T-helper 2 cell treated with Interferon-gamma antibody and Interleukin-4, amounts not matched to agents 100 ng/mL and 5 ng/mL, for 36 hours (primary cell): Measurements from ENCODE around the gene COLQ. TPM values are rescaled to one million over a fixed set of nuclear protein-coding genes. Genes with fewer than 3 reads are reported as not detected.
"Not testable (repeated sequence)": the region's sequence is repeated elsewhere in the genome, so short reads cannot be mapped to it uniquely, and the experiment has no call there.

Source experiments
- intact Hi-C: fragments of 100-400 bp; cut with micrococcal nuclease; formaldehyde crosslinking; loops from one replicate; pipeline ENCODE4 v1.15.1; 2023
- total RNA-seq: library from RNA; stranded (reverse); gene quantifications from 2 replicates; pipeline ENCODE4 v1.2.3, GENCODE V29; 2022

COLQ gene
- total RNA-seq, 1 donor from 2014 or later, result 2.7 TPM

GRCh38 chr3:15456915-15457314, 64.6 kb downstream of the COLQ start:
- intact Hi-C loops, result not testable (repeated sequence)

- intact Hi-C loops, result no loop called here
Observed at GRCh38 chr3:15456321-15456720, 65.2 kb downstream of the COLQ start.

- intact Hi-C loops, result no loop called here
Observed at GRCh38 chr3:15455756-15456155, 65.8 kb downstream of the COLQ start.

- intact Hi-C loops, result no loop called here
Observed at GRCh38 chr3:15454965-15455364, 66.5 kb downstream of the COLQ start.

GRCh38 chr3:15453991-15454625, 67.4 kb downstream of the COLQ start:
- intact Hi-C loops, result no loop called here

- intact Hi-C loops, result no loop called here
Observed at GRCh38 chr3:15453501-15453900, 68.0 kb downstream of the COLQ start.

GRCh38 chr3:15452961-15453360, 68.5 kb downstream of the COLQ start:
- intact Hi-C loops, result no loop called here

- intact Hi-C loops, result no loop called here
Observed at GRCh38 chr3:15452156-15452555, 69.3 kb downstream of the COLQ start.

- intact Hi-C loops, result no loop called here
Observed at GRCh38 chr3:15451216-15452113, 70.0 kb downstream of the COLQ start.

GRCh38 chr3:15450438-15451215, 70.9 kb downstream of the COLQ start:
- intact Hi-C loops, result no loop called here

GRCh38 chr3:15449489-15450224, 71.8 kb downstream of the COLQ start:
- intact Hi-C loops, result no loop called here

- intact Hi-C loops, result no loop called here
Observed at GRCh38 chr3:15443826-15444524, 77.5 kb downstream of the COLQ start.

- intact Hi-C loops, result no loop called here
Observed at GRCh38 chr3:15440891-15441290, 80.6 kb downstream of the COLQ start.

GRCh38 chr3:15439476-15439875, 82.0 kb downstream of the COLQ start:
- intact Hi-C loops, result no loop called here

GRCh38 chr3:15438983-15439382, 82.5 kb downstream of the COLQ start:
- intact Hi-C loops, result no loop called here

- intact Hi-C loops, result no loop called here
Observed at GRCh38 chr3:15436246-15436645, 85.3 kb downstream of the COLQ start.

GRCh38 chr3:15434756-15435155, 86.8 kb downstream of the COLQ start:
- intact Hi-C loops, result no loop called here

GRCh38 chr3:15433531-15433930, 88.0 kb downstream of the COLQ start:
- intact Hi-C loops, result no loop called here

GRCh38 chr3:15431256-15431837, 90.2 kb downstream of the COLQ start:
- intact Hi-C loops, result no loop called here

GRCh38 chr3:15430624-15431023, 90.9 kb downstream of the COLQ start:
- intact Hi-C loops, result no loop called here
